ENCODE measurements around the gene WDR38.
A peak's percentile ranks its signal among the peaks of the same experiment; 100 is the strongest.

The WDR38 gene

GRCh38 chr9:124859803-124860581 lies 6.7 kb downstream of the WDR38 start:
- no peak for DNase-seq

DNA sequence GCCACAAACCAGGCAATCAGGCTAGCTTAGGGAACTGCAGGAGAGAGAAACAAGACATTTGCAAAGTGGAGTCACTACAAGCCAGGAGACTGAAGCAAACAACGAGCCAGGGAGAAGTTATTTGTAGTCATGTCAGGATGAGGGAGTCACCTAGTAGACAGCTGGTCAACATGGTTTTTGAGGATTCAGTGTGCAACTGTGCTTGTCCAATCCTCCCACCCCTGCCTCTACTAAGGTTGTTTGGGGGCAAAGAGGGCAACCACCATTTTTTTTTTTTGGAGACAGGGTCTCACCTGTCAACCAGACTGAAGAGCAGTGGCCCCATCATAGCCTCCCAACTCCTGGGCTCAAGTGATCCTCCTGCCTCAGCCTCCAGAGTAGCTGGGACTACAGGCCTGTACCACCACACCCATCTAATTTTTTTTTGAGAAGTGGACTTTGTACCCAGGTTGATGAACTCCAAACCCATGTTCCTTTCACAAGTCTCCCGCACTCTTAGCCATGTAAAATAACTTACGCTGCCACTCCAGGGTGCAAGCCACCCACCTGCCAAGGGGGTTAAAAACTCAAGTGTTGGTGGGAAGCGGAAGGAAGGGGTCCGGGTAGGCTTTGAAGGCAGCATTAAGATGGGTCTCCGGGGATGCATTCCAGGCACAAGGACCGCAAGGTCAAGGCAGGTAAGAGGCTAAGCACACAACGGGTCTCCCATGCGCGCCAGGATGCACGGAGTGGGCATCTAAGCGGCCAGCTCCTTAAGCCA lies 7.5 kb downstream of the WDR38 start:
- DNase-seq, result no peak

- DNase-seq, result peak; percentile 92
These were observed 8.3 kb downstream of the WDR38 start, which contains the start of the genes ARPC5L and RPL35 for GRCh38 chr9:124861342-124862229. ARPC5L (plus strand) TSS chr9:124862130; CDS start chr9:124869291, 7,161 bp downstream. RPL35 (minus strand) TSS chr9:124861957; CDS start chr9:124861912, 45 bp downstream.

DNA sequence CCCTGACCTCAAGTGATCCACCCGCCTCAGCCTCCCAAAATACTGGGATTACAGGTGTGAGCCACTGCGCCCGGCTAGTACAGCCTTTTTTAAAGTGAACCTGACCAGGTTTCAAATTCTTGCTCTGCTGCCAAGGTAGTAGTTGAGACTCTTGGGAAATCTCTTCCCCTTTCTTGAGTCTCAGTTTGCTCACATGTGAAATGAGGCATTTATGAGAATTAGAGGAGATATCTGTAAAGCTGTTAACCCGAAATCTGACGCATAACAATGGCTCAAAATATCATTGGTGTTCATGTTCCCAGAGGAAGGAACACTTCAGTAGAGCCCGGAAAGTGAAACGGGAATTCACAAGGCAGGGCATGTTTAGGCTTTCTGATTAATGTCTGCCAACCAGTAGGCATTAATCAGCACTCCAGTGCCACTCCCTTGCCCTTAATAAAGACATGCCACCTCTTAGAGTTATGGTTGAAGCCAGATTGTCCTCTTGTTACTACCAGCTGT lies 10.2 kb downstream of the WDR38 start:
- DNase-seq, result peak; percentile 90

GRCh38 chr9:124868511-124869465 lies 15.5 kb downstream of the WDR38 start:
- DNase-seq, result peak; percentile 82

DNA sequence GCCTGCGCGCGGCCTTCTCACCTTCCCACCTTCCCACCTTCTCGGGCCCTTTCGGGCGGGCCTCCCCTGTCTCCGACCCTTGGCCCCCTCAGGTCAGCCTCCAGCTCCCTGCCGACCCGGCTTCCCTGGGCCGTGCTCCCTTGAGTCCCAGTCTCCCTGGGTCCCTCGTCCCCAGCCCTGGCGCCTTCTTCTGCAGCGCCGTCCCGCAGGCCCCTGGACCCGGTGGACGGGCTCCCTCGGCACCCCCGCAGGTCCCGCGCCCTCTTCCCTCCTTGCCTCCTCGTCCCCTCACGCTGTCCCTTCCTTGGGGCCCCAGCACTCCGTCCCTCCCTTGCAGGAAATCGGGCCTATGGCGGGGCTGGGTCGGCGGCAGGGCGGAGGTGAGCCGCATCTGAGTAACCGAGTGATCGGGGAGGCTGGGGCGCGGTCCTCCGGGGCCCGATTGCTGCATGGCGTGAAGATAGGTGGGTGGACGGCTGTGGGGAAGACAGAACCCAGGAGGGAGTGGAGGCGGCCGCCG lies 16.3 kb downstream of the WDR38 start:
- DNase-seq, result no peak

GRCh38 chr9:124869986-124870560 lies 16.8 kb downstream of the WDR38 start:
- DNase-seq, result no peak

DNA sequence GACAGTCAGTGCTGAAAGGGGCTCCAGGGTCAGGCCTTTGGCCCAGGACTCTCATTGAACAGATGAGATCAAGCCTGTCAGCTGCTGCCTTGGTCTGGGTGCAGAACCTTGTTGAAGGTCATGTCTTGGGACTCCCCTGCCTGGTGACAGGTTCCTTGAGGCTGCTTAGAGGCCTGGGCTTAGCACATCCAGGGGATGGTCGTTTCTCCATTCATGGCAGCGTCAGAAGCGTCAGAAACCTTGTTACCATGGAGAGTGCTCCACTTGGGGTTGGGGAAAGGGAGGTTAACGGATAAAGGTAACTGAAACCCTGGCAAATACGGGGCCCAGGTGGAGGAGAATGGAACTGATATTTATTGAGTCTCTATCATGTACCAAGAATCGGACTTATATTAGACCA lies 17.5 kb downstream of the WDR38 start:
- DNase-seq, result no peak

GRCh38 chr9:124871156-124871561 lies 17.9 kb downstream of the WDR38 start:
- DNase-seq, result no peak

- DNase-seq, result no peak
These were observed 20.4 kb downstream of the WDR38 start for GRCh38 chr9:124873664-124874063.

GRCh38 chr9:124875501-124875900 lies 22.2 kb downstream of the WDR38 start:
- DNase-seq, result no peak

DNA sequence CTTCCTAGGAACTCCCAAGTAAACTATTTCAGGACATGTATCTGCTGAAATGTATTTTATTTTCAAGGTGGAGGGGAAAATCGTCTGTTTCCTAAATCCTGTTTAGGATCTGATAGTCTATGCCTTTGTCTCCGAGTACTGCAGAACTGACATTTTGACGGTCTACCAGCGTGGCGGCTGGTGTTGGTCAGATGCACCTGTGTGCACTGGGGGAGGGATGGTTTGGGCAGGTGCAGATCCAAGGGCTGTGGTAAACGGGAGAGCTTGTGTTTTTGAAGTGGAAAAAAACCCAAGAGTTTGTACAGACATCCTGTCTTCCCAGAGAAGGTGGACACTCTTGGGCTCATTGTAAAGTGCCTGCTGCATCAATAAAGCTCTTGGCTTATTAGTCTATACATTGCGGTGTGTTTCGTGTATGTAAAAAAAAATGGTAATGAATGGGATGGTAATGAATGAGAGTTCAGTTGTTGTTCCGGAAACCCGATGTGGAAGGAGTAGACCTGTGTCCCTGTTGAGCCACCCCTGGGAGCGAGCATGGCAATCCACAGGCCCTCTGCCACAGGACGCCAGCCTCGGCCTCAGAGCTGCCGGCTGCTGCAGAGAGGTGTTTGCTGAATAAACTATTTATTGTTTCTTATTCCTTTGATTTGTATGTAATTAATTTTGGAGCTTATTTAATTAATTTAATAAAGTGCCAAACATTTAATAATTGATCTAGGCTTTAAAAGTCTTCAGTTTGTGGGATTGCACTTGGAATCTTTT lies 23.9 kb downstream of the WDR38 start:
- DNase-seq, result no peak

DNA sequence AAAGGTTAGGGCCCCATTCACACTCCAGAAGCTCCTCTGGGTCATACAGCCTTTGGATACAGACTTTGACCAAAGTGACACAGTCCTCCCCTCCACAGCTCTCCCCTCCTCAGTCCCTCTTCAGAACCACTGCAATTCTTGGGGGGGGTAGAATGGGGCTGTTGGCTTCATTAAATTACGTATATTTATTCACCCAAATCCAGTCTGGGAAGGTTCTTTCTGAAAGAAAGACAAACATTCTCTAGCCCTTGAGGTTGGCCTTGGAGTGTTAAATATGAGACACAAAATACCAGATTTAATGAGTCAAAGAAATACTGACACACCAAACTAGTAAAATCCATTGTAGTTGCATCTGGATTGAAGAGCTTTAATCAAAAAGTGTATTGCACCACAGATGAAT lies 24.8 kb downstream of the WDR38 start:
- DNase-seq, result no peak

GRCh38 chr9:124878518-124878917 lies 25.3 kb downstream of the WDR38 start:
- DNase-seq, result no peak

GRCh38 chr9:124879226-124879625 lies 26.0 kb downstream of the WDR38 start:
- no peak for DNase-seq

DNA sequence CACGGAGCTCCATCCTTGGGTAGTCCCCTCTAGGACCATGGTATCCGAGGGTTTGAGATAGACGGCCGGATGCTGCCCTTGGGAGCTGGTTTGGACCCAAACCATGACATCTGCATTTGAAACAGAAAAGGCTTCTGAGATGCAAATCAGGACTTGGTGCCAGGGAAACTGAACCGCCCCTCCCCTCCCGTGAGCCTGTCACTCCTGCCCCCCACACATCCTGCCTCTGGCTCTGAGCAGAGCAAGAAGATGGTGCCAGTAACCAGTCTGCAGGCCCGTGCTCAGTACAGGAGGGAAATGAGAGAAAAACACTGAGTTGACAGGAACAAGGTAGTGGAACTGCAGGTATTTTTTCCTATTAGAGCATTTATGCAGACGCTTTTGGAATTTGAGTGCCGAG lies 27.2 kb downstream of the WDR38 start:
- no peak for DNase-seq

- no peak for DNase-seq
These were observed 28.0 kb downstream of the WDR38 start for GRCh38 chr9:124881138-124881743.

DNA sequence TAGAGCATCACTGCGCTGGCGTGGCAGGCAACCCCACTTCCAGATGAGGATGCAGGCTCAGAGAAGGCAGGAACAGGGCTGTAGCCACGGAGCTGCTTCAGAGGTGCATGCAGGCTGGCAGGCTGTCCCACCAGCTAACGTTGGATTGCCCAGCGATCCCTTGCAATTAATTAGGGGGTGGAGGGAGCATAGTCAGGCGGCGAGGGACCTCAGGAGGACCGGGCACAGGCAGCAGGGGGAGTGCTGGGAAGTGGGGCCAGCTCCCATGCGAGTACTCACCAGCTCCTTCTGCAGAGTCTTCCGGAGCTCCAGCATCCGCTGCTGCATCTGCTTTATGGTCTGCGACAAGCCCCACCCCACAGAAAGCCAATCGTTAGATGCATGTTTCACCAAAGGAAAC lies 29.0 kb downstream of the WDR38 start:
- DNase-seq, result no peak

- no peak for DNase-seq
These were observed 31.1 kb downstream of the WDR38 start for GRCh38 chr9:124884376-124884775.

DNA sequence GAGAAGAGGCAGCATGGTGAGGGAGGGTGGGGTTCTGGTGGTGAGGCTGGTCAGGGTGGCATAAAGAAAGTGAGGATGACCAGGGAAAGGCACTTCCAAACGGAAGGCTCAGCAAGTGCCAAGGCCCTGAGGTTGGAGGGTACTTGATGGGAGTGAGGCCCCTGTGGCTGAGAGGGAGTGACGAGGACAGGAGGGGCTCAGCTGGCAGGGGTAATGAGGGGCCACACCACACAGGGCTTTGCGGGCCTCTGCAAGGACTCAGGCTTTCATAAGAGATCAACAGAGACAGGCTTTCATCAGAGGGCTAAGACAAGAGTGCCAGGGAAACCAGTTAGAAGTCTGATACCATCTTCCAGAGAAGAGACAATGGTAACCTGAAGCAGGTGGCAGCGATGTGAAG lies 32.3 kb downstream of the WDR38 start:
- DNase-seq, result no peak

All from DMS79 treated with DMSO at 0.1 percent for 48 hours (cell line).